Activated T-helper 9 cell treated with anti-CD3 and anti-CD28 coated beads, Interleukin-2, amount 50 U/mL, for 16 hours (primary cell): Measurements from ENCODE around the gene GC.
"Not testable (repeated sequence)": the region's sequence is repeated elsewhere in the genome, so short reads cannot be mapped to it uniquely, and the experiment has no call there.

Source experiments
- DNase-seq: peaks from one replicate; pipeline ENCODE4 v3.0.0-alpha.2; 2020; ENCODE audit warnings: low read depth

Gene GC, protein sequence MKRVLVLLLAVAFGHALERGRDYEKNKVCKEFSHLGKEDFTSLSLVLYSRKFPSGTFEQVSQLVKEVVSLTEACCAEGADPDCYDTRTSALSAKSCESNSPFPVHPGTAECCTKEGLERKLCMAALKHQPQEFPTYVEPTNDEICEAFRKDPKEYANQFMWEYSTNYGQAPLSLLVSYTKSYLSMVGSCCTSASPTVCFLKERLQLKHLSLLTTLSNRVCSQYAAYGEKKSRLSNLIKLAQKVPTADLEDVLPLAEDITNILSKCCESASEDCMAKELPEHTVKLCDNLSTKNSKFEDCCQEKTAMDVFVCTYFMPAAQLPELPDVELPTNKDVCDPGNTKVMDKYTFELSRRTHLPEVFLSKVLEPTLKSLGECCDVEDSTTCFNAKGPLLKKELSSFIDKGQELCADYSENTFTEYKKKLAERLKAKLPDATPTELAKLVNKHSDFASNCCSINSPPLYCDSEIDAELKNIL

GRCh38 chr4:71783972-71784371 lies at the start of gene GC:
Gene GC, minus strand, starts transcription at chr4:71784079. Its CDS starts 61 bp downstream, at chr4:71784018.
- DNase-seq: no peak

DNA sequence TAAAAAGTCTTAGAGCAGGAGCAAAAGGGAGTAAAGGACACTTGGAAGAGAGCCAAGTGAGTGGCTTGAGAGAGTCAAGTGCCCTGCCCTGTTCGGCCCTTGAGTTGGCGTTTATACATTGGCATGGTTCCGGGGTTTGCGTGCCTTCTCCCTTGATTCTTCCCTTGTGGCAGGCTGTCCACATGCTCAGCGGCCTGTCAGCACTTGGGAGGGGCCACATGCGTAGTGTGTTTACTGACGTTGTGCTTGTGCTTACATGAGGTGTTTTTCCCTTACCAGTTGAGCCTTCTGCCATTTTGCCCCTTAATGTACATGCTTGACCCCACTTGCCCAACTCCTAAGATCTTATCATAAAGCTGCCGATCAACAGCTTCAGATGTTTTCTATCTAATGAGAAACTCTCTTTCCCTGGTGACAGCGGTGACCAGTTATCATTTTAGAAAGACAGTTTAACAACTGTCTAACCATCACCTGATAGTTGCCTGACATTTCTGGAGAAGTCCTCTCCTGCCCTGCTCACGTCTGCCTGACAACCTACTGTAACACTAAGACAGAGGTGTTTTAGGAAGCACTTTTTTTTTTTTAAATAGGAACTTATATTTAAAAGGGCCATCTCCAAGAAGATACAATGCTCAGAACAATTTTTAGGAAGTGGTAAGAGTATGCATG lies 49.5 kb upstream of the GC start:
- DNase-seq: no peak

GRCh38 chr4:71832049-71832448 lies 48.2 kb upstream of the GC start:
- DNase-seq: no peak

GRCh38 chr4:71830497-71831190 lies 46.8 kb upstream of the GC start:
- no peak for DNase-seq

DNA sequence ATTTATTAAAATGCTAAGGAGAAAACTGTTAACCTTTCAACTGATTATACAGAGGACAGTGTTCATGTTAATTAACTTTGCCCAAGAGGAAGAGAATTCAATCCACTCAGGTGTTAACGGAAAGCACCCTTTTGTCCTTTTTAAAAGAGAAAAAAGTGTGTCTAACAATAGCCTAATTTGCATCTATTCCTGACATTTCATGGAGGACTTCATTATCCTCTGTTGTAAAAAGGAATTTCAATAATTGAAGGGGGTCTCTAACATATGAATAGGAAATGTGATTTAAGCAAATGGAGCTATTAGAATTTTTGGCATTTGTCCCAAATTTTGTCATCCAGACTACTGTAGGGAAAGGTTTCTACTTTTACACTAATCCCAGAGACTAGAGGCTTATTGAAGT lies 44.6 kb upstream of the GC start:
- DNase-seq: no peak

DNA sequence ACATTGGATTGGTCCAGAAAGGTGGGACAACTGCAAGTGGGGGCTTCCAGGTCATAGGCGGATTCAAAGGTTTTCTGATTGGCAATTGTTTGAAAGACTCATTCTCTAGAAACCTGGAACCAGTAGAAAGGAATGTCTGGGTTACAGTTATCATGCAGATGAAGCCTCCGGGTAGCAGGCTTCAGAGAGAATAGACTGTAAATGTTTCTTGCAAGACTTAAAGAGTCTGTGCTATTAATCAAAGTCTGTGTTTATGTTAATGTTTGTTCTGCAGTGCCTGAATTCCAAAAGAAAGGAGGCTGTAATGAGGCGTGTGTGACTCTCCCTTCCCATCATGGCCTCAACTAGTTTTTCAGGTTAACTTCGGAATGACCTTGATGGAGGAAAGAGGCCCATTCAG lies 43.9 kb upstream of the GC start:
- no peak for DNase-seq

GRCh38 chr4:71816676-71817303 lies 32.9 kb upstream of the GC start:
- no peak for DNase-seq

DNA sequence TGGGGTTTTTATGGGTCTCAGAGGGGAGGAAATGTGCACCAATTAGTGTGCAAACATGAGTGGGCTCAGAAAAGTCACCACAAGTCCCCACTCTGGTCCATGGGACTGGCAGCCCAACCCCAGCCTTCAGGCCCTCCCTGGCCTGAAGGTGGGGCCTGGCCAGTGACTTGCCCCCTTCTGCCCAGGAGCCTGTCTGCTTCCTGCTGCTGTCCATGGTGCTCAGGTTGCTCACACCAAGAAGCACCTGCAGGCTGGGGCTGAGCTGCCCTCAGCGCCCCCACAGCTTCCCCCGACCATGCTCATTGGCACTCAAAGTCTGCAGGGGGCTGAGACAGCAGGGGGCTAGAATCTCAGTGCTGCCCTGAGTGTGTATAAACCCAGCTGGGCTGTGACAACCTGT lies 30.6 kb upstream of the GC start:
- DNase-seq: no peak

GRCh38 chr4:71809805-71810204 lies 25.9 kb upstream of the GC start:
- not testable (repeated sequence) for DNase-seq

DNA sequence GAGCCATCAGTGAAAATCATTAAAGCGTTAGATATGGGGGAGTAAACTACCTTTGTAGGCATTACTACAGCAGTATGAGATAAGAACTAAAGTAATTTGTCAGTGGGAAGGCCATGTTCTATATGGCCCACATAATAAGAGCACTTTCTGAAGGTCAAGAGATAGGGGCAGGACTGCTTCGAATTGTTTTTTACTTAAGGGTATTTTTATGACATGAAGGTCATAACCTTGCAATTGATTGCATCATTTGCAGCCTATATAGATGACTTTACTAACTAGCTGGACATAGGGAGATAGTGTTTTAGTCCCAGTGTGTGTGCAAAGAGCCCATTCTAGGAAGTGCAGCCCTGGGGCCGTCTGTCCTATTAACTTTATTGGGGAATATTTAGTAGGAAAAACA lies 23.6 kb upstream of the GC start:
- DNase-seq: no peak

DNA sequence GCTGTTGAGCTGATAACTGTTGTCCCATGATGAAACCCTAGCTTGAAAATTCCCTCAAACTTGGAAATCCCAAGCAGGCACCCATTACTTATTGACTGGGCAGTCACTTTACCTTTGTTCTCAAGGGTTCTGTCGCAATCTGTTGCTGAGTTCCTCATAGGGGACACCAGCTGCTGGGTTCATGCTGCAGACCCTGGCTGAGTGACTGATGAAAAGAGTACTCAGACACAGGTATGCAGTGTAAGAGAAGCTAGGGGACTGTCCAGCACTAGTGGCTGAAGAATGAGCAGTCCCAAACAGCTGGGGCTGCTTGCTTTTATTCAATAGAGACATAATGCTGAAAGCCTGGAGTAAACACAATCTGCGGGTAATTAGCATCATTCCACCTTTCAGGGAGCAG lies 21.4 kb upstream of the GC start:
- DNase-seq: not testable (repeated sequence)

GRCh38 chr4:71804017-71804697 lies 20.3 kb upstream of the GC start:
- DNase-seq: not testable (repeated sequence)

DNA sequence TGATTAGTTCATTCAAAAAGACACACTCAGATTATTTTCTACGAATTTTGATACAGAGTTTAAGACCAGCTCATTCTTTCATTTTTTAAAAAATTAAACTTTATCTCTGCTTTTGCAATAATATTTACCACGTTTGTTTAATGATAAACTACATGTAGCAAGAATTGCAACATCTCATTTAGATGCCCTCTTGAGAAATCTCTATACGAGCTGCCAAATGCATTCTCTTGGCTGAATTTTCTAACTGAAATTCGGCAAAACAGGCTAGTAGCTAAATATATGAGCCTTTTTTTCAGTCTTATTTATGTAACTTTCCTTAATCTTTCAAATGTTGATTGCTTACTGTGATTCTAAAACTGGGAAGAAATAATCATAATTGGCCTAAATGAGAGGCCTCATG lies 2.1 kb upstream of the GC start:
- no peak for DNase-seq

DNA sequence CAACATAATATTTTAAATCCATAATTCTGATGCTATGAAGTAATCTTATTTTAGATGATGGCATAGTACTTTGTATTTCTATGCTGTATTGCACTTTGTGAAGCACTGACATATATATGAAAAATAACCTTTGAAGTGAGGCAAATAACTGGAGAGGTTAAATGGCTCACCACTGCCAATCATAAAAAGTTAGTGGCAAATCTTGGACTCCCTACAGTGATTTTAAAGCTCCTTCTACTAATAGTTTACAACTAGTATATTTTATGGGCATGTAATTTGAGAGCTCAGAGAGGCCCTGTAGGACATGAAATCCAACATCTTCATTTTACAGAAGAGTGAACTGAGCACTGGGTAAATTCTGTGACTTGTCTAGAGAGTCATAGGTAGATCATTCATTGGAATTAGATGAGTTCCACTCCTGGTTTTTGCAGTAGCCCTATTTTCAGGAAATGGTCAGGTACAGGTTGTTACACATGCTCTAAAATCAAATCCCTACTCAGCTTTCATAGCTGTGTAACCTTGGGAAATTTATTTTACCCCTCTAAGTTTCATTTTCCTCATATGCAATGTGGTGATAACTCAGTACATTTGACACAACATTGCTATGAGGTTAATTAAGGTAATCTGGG lies 804 bp upstream of the GC start:
- no peak for DNase-seq

DNA sequence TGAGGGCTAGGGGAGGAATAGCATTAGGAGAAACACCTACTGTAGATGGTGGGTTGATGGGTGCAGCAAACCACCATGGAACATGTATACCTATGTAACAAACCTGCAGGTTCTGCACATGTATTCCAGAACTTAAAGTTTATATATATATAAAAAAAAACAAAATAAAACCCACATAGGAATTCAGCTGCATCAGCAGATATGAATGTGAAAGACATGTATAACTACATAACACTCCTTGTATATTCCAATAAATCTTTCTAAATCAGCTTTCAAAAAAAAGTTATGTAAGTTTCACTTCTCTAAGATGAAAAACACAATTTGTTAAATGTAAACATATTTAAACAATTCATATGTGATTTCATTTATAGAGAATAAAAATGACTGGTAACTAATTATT lies 6.0 kb downstream of the GC start:
- no peak for DNase-seq

DNA sequence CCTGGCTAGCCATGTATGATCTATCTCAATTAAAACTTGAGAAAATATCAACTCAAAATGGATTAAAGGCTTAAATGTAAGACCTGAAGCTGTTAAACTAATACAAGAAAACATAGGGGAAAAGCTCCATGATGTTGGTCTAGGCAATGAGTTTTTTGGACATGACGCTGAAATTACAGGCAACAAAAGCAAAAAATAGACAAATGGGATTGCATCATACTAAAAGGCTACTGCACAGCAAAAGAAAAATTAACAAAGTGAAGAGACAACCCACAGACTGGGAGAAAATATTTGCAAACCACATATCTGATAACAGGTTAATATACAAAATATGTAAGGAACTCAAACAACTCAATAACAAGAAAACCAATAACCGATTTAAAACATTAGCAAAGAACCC lies 8.4 kb downstream of the GC start:
- no peak for DNase-seq

- no peak for DNase-seq
Observed at GRCh38 chr4:71774136-71774535, 9.7 kb downstream of the GC start.

GRCh38 chr4:71773004-71773403 lies 10.9 kb downstream of the GC start:
- DNase-seq: no peak

DNA sequence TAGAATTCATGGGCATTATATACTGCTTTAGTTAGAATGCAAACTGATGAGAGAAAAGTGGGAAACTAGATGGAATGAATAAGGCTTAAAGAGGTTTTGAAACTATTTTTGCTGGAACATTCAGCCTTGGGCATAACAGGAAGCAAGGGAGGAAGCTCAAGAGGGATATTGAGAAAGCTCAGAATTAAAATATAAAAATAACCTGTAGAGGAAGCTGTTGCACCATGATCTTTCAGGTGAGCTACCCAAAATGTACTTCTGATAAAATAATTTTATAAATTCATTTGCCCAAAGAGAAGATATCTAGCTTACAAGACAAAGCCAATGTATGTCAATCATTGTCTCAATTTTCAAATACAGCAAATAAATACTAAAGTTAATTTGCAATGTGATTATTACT lies 11.3 kb downstream of the GC start:
- no peak for DNase-seq

DNA sequence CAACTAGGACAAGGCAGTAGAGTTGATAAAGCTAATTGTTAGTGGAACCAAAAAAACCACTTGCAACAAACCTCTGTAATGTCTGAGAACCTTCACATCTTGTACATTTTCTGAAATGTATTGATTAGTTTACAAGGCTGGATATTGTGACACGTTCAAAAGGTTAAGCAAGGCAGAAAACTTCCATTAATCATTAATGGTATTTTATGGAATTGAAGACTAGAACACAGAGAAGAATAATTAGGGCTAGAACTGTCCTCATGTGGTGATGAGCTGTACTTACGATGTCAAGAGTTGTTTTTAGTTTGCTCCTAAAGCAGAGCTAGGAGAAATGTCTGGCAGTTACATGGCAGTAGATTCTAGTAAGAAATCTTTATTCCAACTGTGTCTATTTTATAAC lies 12.3 kb downstream of the GC start:
- no peak for DNase-seq

DNA sequence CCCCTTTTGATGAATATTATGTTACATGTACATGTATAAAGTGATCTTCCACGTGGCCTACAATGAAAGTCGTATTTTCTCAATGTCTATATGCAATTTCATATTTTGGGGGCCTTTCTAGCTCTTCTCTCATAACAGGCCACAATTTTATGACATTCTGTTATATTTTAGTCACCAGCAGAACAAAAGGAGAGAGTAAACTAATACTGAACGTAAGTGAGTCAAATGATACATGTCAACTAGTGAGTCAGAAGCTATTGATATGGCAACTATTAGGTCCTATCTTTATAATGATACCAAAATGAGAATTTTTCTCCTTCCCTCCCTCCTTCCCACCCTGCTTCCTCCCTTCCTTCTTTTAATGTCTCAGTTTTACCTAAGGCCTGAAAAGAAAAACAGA lies 14.4 kb downstream of the GC start:
- DNase-seq: no peak
